Gastrocnemius medialis (tissue), 4 donors: Measurements from ENCODE around the gene FREM3.

Source experiments
- POLR2A ChIP-seq, 2 donors: fragments of 450-650 bp; IDR thresholded peaks; one replicate each; pipeline ENCODE4 v1.6.1; 2017; ENCODE audit warnings: antibody characterized with exemption in 2 of 2, mild to moderate bottlenecking in 2 of 2, moderate library complexity in 2 of 2
- TF ChIP-seq, protein P1 (sequence below), 5 experiments: fragments of 450-650 bp in 3 of 5; fragments of 200-600 bp in 2 of 5; sonication (generic) in 2 of 5; IDR thresholded peaks in 4 of 5; conservative IDR thresholded peaks in 1 of 5; 1 replicate in 4 of 5; 2 replicates in 1 of 5; pipeline ENCODE4 v1.5.1; 2016 to 2019; ENCODE audit warnings: antibody characterized with exemption in 5 of 5, mild to moderate bottlenecking in 3 of 5, moderate library complexity in 3 of 5

DNA sequence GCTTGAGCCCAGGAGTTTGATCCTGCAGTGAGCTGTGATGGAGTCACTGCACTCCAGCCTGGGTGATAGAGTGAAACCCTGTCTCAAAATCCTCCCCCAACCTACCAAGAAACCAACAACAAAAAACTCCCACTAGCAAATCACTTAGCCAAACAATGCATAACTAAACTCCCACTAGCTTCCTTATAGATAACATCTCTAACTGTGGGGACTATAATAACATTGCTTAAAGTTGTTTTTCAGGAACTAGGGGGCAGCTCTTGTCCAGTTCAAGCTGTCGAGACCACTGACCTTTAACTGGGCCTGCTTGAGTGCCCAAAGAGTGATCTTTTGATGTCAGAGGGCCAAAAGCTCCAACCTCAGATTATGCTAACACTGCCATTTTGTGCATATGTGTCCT lies 81.7 kb downstream of the FREM3 start:
- TF ChIP-seq, protein P1, sequence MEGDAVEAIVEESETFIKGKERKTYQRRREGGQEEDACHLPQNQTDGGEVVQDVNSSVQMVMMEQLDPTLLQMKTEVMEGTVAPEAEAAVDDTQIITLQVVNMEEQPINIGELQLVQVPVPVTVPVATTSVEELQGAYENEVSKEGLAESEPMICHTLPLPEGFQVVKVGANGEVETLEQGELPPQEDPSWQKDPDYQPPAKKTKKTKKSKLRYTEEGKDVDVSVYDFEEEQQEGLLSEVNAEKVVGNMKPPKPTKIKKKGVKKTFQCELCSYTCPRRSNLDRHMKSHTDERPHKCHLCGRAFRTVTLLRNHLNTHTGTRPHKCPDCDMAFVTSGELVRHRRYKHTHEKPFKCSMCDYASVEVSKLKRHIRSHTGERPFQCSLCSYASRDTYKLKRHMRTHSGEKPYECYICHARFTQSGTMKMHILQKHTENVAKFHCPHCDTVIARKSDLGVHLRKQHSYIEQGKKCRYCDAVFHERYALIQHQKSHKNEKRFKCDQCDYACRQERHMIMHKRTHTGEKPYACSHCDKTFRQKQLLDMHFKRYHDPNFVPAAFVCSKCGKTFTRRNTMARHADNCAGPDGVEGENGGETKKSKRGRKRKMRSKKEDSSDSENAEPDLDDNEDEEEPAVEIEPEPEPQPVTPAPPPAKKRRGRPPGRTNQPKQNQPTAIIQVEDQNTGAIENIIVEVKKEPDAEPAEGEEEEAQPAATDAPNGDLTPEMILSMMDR (IDR thresholded peaks at IDR 0.05 in 4 of 5, conservative IDR thresholded peaks at IDR 0.05 in 1 of 5), result no peak
- TF ChIP-seq POLR2A (IDR thresholded peaks at IDR 0.05), result no peak
